ENCODE results near the gene IREB2. TPM values are rescaled to one million over a fixed set of nuclear protein-coding genes. Genes with fewer than 3 reads are reported as not detected.
"Not testable (repeated sequence)": the region's sequence is repeated elsewhere in the genome, so short reads cannot be mapped to it uniquely, and the experiment has no call there.

IREB2 gene
- total RNA-seq, 1 donor from 2014 or later: 82.4 TPM

GRCh38 chr15:78506971-78507830, 69.2 kb downstream of the IREB2 start, which contains the start of gene HYKK:
HYKK (plus strand) TSS chr15:78507577; CDS start chr15:78513089, 5,512 bp downstream.
- H3K4me1 Mint-ChIP-seq (ENCODE audit: low read depth, unreplicated experiment): peaks cover 7% of the 10 kb centered on the region
- peaks cover 3% of the 10 kb centered on the region for H3K9me3 Mint-ChIP-seq (ENCODE audit: unreplicated experiment)
- H3K4me3 Mint-ChIP-seq (ENCODE audit: unreplicated experiment): peak within 1 kb of the TSS; percentile 98
- peak within 1 kb of the TSS; percentile 46 for H3K27ac Mint-ChIP-seq (ENCODE audit: unreplicated experiment)
- no peak for TF ChIP-seq CTCF (IDR thresholded peaks at IDR 0.05; ENCODE audit: partially characterized antibody, unreplicated experiment)
- DNase-seq: peak; percentile 88
- no peaks in the 10 kb centered on the region for H3K36me3 Mint-ChIP-seq (ENCODE audit: unreplicated experiment)
- H3K27me3 Mint-ChIP-seq (ENCODE audit: unreplicated experiment): peaks cover 7% of the 10 kb centered on the region

GRCh38 chr15:78507831-78508160, 69.8 kb downstream of the IREB2 start:
- Mint-ChIP-seq H3K36me3 (ENCODE audit: unreplicated experiment) (no peaks in the 10 kb centered on the region), H3K9me3 (ENCODE audit: unreplicated experiment) (peaks cover 3% of the 10 kb centered on the region), H3K4me1 (ENCODE audit: low read depth, unreplicated experiment) (peaks cover 7% of the 10 kb centered on the region), H3K27me3 (ENCODE audit: unreplicated experiment) (peaks cover 7% of the 10 kb centered on the region), H3K27ac (ENCODE audit: unreplicated experiment) (no peak overlapping the region), H3K4me3 (ENCODE audit: unreplicated experiment) (peak overlapping the region; percentile 98)
- TF ChIP-seq CTCF (IDR thresholded peaks at IDR 0.05; ENCODE audit: partially characterized antibody, unreplicated experiment): no peak
- no peak for DNase-seq

- Mint-ChIP-seq H3K4me1 (ENCODE audit: low read depth, unreplicated experiment) (peaks cover 7% of the 10 kb centered on the region), H3K27me3 (ENCODE audit: unreplicated experiment) (peaks cover 7% of the 10 kb centered on the region), H3K4me3 (ENCODE audit: unreplicated experiment) (peak overlapping the region; percentile 98), H3K36me3 (ENCODE audit: unreplicated experiment) (no peaks in the 10 kb centered on the region), H3K9me3 (ENCODE audit: unreplicated experiment) (peaks cover 3% of the 10 kb centered on the region), H3K27ac (ENCODE audit: unreplicated experiment) (no peak overlapping the region)
- TF ChIP-seq CTCF (IDR thresholded peaks at IDR 0.05; ENCODE audit: partially characterized antibody, unreplicated experiment): no peak
- DNase-seq: no peak
Observed at GRCh38 chr15:78508272-78508671, 70.3 kb downstream of the IREB2 start.

- Mint-ChIP-seq H3K9me3 (ENCODE audit: unreplicated experiment) (peaks cover 3% of the 10 kb centered on the region), H3K27me3 (ENCODE audit: unreplicated experiment) (peaks cover 7% of the 10 kb centered on the region), H3K4me3 (ENCODE audit: unreplicated experiment) (no peak overlapping the region), H3K4me1 (ENCODE audit: low read depth, unreplicated experiment) (peaks cover 7% of the 10 kb centered on the region), H3K36me3 (ENCODE audit: unreplicated experiment) (no peaks in the 10 kb centered on the region), H3K27ac (ENCODE audit: unreplicated experiment) (no peak overlapping the region)
- DNase-seq: no peak
- no peak for TF ChIP-seq CTCF (IDR thresholded peaks at IDR 0.05; ENCODE audit: partially characterized antibody, unreplicated experiment)
Observed at GRCh38 chr15:78509726-78510312, 71.8 kb downstream of the IREB2 start.

- not testable (repeated sequence) for H3K4me1 Mint-ChIP-seq (ENCODE audit: low read depth, unreplicated experiment); H3K27ac Mint-ChIP-seq (ENCODE audit: unreplicated experiment); H3K27me3 Mint-ChIP-seq (ENCODE audit: unreplicated experiment); H3K4me3 Mint-ChIP-seq (ENCODE audit: unreplicated experiment); H3K9me3 Mint-ChIP-seq (ENCODE audit: unreplicated experiment); DNase-seq
- peaks cover 10% of the 10 kb centered on the region for H3K36me3 Mint-ChIP-seq (ENCODE audit: unreplicated experiment)
Observed at GRCh38 chr15:78520035-78520434, 82.0 kb downstream of the IREB2 start.

Measured in glutamatergic neuron (in vitro differentiated cells).